GM18867 (cell line): ENCODE results near the gene BCR.

Source experiments
- ATAC-seq: cut with Tn5 transposase; IDR thresholded peaks from one replicate; pipeline ENCODE4 v1.9.1; 2021; ENCODE audit warnings: mild to moderate bottlenecking, moderate library complexity; ENCODE audit not compliant: unreplicated experiment

The BCR gene

DNA sequence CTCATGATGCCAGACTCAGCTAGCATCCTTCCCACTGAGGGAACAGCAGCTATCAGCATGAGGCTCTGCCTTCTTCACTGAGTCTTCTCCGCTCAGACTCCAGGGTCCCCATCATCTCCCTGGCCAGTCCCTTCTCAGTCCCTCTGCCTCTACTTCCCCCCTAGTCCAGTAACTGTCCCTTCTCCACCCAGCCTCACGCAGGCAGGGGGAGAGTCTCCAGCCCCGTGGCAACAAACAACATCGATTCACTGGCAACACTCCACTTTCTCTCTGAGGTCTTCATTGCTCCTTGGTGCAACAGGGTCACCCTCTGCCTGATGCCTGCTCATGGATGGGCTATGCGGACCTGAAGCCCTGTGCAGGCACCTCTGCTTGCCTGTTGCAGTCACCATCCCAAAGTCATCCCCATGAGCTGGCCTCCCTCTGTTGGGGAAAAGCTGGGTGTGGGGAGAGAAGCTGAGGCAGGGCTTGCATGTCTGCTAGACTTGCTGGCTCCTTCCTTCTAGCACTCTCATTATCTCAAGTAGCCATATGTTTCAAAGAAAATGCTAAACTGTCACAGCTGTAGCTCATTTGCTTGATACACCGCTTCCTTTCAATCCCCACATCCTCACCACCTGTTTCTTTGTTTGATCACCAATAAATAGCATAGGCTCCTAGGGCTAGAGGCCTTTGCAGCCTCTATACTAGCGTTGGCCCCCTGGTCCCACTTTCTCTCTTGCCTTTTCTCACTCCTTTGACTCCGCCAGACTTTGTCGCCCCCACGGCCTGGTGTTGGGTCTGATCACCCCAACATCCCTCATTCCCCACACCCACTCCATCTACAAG lies 4.3 kb upstream of the BCR start:
- no peak for ATAC-seq

DNA sequence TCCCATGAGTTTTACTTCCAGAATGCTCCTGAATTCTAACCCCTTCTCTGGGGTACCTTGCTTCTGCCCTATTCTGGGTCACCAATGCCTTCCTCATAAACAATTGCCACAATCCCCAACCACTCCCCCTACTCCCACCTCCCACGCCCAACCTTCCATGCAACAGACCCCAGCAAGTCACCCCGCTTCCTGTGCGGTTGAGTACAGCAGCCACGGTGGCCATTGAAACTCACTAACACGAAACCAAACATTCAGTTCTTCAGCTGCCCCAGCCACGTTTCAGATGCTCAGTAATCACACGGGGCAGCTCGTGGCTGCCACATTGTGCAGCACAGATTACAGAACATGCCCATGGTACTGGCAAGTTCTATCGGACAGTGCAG lies 3.7 kb upstream of the BCR start:
- ATAC-seq: no peak

DNA sequence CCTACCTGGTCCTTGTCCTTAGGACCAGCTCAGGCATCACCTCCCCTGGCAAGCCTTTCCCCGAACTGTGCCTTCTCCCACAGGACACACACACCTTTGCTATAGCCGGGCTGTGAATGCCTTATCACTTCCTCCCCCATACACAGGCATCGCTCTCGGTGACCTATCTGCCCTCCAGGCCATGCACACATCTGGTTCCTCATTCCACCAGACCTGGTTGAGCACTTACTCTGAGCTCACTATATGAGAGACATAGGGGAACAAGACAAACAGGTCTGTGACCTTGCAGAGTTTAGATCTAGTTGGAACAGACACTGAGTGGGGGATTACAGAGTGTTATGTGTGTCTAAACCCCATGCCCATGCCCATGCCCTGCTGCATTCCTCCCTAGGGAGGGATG lies 3.1 kb upstream of the BCR start:
- no peak for ATAC-seq

DNA sequence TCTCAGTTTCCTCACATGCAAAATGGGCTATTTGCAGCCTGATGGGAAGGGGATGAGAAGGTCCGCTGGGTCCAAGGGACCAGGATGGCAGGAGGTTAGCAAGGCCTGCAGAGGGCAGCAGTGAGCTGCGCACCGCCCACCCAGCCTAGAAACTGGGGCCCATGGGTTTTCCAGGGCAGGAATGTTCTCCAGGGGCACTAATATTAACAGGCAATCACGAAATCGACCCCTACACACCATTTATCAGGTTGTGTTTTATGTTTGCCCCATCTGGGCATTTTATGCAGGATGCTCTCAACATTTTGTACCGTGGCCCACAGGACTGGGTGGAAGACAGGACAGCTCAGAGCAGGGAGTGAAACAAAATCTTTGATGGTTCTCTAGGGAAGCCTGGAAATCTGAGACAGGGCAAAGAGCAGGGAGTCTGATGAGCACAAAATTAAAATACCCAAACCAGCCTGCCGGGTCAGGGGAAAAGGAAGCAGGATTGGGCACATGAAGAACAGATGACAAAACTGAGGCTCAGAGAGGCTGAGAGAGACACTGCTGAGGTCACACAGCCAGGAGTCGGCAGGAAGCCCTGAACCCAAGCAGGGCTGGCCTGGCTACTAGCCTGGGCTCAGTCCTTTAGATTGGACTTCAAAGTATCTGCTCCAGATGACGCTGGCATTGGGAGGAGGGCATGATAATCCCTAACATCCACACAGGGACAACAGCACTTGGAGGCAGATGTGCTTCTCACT lies 1.6 kb upstream of the BCR start:
- ATAC-seq: no peak

DNA sequence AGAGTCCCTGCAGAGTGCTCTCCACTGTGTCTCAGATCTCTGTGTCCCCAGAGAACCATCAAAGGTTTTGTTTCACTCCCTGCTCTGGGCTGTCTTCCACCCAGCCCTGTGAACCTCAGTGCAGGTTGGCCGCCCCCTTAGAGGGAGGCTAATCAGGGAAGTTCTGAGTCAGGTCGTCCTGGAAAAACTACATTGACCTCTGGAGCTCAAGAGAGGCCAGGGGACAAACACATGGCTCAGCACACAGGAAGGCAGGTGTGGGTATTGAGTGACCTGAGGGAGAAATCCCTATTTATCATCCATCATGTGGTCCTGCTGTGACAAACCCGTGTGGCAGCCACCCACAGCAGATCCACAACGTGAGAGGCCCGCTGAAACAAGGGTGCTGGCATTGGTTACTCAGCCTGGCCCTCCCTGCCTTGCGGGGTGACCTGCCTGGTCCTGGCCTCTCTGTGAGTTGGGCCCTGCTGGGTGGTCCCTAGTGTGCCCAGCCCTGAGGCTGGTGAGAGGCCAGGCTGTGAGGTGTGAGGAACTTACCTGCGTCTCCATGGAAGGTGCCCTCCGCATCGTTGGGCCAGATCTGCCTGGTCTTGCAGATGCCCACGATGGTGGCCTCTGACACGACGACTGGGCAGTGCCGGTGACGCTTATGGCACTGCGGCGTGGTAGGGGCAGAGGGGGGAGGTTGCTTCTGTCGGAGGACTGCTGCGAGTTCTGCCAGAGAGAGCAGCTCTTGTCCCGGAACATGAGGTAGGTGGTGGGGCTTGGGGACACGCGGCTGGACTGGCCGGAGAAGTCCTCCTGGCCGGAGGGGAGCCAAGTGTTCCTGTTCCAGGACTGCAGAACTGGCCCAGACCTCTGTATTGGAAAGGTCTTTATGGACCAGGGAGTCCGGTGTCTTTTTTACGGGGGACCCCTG lies 669 bp upstream of the BCR start:
- ATAC-seq: no peak

DNA sequence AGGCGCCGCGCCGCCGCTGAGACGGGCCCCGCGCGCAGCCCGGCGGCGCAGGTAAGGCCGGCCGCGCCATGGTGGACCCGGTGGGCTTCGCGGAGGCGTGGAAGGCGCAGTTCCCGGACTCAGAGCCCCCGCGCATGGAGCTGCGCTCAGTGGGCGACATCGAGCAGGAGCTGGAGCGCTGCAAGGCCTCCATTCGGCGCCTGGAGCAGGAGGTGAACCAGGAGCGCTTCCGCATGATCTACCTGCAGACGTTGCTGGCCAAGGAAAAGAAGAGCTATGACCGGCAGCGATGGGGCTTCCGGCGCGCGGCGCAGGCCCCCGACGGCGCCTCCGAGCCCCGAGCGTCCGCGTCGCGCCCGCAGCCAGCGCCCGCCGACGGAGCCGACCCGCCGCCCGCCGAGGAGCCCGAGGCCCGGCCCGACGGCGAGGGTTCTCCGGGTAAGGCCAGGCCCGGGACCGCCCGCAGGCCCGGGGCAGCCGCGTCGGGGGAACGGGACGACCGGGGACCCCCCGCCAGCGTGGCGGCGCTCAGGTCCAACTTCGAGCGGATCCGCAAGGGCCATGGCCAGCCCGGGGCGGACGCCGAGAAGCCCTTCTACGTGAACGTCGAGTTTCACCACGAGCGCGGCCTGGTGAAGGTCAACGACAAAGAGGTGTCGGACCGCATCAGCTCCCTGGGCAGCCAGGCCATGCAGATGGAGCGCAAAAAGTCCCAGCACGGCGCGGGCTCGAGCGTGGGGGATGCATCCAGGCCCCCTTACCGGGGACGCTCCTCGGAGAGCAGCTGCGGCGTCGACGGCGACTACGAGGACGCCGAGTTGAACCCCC lies 798 bp downstream of the BCR start:
- peak; percentile 10 for ATAC-seq

DNA sequence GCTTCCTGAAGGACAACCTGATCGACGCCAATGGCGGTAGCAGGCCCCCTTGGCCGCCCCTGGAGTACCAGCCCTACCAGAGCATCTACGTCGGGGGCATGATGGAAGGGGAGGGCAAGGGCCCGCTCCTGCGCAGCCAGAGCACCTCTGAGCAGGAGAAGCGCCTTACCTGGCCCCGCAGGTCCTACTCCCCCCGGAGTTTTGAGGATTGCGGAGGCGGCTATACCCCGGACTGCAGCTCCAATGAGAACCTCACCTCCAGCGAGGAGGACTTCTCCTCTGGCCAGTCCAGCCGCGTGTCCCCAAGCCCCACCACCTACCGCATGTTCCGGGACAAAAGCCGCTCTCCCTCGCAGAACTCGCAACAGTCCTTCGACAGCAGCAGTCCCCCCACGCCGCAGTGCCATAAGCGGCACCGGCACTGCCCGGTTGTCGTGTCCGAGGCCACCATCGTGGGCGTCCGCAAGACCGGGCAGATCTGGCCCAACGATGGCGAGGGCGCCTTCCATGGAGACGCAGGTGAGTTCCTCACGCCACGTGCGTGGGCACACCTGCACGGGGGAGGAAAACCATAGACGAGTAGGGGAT lies 1.5 kb downstream of the BCR start:
- ATAC-seq: no peak

DNA sequence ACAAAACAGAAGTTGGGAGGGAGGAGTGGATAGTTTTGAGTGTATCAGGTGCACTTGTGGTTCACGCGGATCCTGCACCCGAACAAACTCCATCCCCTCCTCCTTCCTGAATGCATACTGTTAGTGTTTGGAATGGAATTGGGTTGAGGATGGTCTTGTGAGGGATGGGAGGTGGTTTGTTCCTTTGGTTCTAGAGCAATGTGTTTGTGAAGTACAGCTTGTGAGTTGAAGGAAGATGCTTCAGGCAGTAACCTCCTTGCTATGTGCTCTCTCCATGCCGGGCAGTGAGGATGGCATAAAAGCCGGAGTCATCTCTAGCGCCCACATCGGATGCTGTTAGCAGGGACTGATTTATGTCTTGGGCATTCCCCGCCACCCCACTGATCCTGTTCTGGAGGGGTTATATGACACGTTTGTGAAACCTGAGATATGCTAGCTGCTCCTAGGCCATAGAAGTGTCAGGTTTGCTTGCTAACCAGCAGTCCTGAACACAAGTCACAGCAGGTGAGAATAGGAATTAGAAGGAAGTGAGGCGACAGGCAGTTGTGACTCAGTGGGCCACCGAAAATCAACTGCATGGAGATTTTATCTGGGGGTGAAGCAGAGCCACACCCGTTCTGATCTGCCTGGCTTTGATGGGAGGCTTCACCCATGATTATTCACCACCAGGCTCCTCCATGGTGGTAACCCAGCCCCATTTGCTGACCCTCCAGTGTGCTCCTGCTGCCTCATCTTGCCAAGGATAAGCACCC lies 2.2 kb downstream of the BCR start:
- ATAC-seq: no peak

DNA sequence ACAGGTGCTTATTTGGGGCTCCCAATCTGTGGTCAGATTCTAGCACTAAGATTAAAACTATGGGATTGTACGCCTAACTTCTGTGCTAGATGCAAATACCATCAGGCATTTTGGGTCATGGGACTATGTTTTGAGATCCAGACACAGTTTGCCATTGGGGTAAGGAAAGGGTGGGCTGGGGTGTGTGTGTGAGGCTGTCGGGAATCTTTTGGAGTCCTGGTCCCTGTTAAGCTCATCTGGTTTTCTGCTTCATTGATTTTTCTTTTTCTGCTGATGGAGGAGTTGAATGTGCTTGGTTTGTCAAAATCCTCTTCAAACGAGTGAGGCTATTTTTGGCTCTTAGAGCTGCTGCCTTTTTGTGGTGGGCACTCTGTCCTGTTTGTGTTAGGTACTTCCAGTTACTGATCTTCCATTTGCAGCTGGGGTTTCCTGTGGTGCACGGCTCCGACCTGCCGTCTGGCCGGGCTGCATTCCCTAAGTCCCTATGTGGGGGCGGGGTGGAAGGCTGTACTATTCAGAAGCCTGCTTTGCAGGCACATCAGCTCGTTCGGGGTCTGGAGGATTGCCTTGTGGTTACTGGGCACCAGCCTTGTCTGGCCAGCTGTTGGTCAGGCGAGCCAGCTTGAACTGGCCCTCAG lies 2.9 kb downstream of the BCR start:
- no peak for ATAC-seq

DNA sequence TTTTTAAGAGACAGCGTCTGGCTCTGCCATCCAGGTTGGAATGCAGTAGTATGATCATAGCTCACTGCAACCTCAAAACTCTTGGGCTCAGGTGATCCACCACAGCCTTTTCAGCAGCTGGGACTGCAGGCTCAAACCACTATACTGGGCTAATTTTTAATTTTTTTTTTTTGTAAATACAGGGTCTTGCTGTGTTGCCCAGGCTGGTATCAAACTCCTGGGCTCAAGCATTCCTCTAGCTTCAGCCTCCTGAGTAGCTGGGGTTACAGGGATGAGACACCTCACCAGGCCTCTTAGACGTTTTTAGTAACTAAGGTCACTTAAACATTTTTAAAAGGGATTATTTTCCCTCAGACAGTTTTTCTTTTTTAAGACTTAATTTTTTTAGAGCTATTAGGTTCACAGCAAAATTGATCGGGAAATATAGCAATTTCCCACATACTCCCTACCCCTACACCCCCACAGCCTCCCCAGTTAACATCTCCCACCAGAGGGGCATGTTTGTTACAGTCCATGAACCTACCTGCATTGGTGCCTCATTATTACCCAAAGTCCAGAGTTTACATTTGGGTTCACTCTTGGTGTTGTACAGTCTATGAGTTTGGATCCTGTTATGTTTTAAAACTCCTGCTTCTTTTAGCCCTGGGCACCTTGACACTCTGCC lies 3.9 kb downstream of the BCR start:
- ATAC-seq: no peak

DNA sequence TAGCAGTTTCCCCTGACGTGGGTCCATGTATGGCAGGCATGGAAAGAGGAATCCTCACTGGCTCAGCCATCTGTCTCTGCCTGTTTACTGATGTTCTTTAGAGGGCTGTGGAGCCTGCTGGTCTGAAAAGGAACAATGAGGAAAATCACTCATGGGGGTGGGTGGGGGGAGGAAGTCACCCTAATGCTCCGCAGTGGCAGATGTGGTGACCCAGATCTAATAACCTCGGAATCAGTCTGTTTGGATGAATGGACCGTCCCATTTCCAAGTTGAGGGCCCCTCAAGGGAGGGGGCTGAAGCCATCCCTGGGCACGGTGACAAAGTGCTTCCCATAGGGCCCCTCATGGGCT lies 4.4 kb downstream of the BCR start:
- no peak for ATAC-seq

DNA sequence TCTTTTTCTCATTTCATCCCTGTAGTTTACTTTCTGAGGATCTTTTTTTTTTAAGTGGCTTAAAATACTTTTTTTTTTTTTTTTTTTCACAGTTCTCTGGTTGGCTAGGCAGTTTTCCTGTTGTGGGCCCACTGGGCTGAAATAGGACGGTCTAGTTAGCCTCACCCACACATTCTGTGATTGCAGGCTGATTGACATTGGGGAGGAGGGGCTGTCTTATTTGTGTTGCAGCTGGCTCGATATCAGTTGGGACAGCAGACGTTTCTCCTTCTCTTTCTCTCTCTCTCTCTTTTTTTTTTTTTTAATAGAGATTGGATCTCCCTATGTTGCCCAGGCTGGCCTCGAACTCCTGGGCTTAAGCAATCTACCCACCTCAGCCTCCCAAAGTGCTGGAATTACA lies 6.9 kb downstream of the BCR start:
- ATAC-seq: no peak

DNA sequence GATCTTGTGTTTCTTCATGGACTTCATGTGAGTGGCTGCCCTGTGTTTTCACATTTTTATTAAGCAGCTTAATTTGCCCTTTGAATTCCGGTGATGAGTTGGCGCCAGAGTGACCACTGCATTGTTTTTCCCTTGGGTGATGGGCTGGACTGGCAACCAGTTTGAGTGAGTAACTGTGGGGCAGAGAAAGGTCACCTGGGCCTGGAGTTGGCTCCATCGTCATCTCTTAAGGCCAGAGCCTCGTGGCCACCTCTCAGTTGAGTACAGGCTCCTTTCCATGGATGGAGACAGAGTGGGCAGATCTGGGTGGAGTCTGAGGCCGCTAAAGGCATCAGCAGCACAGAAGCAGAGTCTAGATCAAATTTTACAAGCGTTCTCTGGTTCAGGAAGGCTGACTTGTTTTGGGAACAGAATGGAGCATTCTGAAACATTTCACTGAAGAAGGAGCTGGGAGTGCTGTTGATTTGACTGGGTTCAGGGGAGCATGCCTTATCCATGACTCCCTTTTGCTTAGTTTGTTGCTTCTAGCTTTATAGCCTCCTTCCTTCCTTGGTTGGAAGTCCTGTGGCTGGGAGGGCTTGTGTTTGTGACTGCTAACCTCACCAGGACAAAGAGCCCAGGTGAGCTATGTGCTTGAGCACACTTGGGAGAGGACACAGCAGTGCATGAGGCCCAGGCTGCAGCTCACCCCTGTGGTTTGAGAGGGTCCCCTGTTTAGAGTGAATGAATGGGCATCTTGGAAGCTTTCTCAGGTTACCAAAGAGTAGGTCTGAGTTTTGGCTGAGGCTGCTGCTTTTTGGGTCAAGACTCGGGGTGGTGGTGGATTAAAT lies 7.8 kb downstream of the BCR start:
- no peak for ATAC-seq

DNA sequence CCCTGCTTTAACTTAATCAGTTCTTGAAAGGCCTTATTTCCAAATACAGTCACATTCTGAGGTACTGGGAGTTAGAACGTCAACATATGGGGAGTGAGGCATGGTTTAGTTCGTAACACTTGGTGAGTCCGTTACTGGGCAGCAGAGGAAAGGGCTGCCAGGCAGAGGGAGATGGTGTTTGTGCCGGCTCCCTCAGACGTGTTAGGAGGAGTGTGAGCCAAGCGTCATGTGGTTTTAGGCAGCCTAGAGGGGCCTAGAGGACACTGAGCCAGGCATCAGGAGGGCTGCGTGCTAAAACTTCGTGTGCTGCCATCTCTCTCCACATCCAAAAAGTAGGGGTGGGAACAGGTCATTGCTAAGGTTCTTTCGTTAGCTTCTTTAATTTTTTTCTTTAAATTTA lies 10.2 kb downstream of the BCR start:
- ATAC-seq: no peak

DNA sequence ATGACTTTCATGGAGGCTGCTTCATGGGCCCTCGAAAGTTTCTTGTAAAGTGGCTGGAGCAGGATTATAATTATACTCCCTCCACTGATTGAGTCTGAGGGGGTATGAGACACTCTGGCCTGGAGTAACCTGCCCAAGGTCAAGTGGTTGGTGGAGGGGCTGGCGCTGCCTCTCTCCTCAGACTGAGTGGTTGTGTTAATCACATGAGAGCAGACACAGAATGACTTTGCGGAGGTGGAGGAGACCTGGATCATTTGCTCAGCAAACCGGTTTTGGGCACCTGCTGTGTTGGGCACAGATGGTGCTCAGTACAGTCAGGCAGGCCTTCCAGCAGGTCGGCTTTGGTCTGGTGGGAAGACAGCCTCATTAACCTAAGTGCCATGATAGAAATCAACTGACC lies 11.8 kb downstream of the BCR start:
- ATAC-seq: no peak

DNA sequence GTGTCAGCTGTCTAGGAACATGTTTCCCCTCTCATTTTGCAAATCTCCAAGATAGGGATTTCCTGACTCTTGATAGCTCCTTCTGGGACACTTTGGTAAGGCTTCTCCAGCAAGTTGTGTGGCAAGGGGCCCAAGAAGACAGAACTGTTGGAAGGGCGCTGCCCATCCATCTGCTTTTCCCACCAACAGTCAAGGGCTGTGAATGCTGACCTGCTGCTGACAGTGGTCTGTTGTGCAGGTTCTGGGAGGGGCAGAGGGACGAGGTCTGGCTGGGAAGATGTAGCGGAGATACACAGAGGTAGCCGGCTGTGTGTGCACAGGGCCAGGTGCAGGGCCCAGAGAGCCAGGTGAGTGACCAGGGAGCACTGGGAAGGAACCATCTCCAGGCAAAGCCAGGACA lies 12.2 kb downstream of the BCR start:
- no peak for ATAC-seq

DNA sequence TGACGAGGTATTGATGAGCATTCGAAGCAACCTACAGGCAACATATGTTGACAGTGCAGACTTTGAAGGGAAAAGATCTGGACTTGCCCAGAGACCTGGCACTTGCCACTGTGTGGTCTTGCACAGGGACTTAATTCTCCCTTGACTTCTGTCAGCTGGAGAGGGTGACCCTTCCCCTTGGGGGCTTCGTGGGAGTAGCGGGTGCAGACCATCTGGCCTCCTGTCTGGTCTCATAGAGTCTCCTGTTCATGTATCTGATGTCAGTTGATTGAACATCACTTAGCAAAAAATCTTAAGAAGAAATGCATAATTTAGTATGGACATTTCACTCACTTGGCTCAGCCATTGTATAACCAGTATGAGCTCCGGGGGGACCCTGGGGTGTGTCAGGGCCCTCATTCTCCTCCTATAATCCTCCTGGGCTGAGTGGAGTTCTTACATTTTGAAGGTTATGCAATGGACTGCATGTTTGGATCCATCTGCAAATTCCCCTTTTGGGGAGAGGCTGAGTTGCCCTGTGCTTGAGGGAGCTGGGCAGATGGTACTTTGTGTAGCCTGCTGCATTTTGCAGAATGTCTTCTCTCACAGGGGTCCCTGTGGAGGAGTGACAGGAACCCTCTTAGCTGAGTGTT lies 13.0 kb downstream of the BCR start:
- no peak for ATAC-seq
